B cell (primary cell): ENCODE data around the gene CASKIN2. TPM values are rescaled to one million over a fixed set of nuclear protein-coding genes. Genes with fewer than 3 reads are reported as not detected.

Experiments
- ATAC-seq: fragments of 200-7000 bp; cut with Tn5 transposase; one replicate; pipeline ENCODE4 v1.10.0; 2021; ENCODE audit warnings: low read depth, mild to moderate bottlenecking, moderate number of reproducible peaks, moderate library complexity
- CTCF ChIA-PET: fragments of 350-600 bp; sonication (Branson Sonifier 250); formaldehyde crosslinking; loops from one replicate; lab custom pipeline; 2021; ENCODE audit warnings: antibody characterized with exemption, inconsistent platforms; lab: Charles Lee
- POLR2A ChIA-PET: fragments of 350-600 bp; sonication (Branson Sonifier 250); formaldehyde crosslinking; loops from one replicate; lab custom pipeline; 2021; ENCODE audit warnings: antibody characterized with exemption; lab: Charles Lee
- DNase-seq: peaks from one replicate; pipeline ENCODE4 v3.0.0; 2013
- H2AFZ ChIP-seq: 2 replicates; pipeline ENCODE4 v1.6.1; 2012; ENCODE audit warnings: mild to moderate bottlenecking, low read depth, low read length; ENCODE audit not compliant: insufficient read depth, poor library complexity, severe bottlenecking
- H3K27ac ChIP-seq, 2 donors: 1 replicate in 1 of 2; 2 replicates in 1 of 2; pipeline ENCODE4 v1.5.1; 2012 to 2013; ENCODE audit warnings: low read length in 2 of 2, mild to moderate bottlenecking in 2 of 2, moderate library complexity in 1 of 2
- H3K27me3 ChIP-seq, 4 experiments: fragments of 200-600 bp in 1 of 4; sonication (generic) in 1 of 4; replicated peaks in 1 of 4; 1 replicate in 2 of 4; 2 replicates in 2 of 4; pipeline versions ENCODE4 v1.6.1 to v1.7.0; 2013 to 2016; ENCODE audit warnings: low read length in 3 of 4, mild to moderate bottlenecking in 2 of 4, mixed read lengths in 1 of 4, moderate library complexity in 1 of 4; ENCODE audit not compliant: insufficient read depth in 4 of 4, control insufficient read depth in 3 of 4; ENCODE audit errors: control extremely low read depth in 1 of 4
- H3K36me3 ChIP-seq, 2 experiments: replicated peaks in 1 of 2; 1 replicate in 1 of 2; 2 replicates in 1 of 2; pipeline versions ENCODE4 v1.6.1 to v1.7.1; 2013; ENCODE audit warnings: low read length in 1 of 2; ENCODE audit not compliant: insufficient read depth in 2 of 2, control insufficient read depth in 1 of 2; ENCODE audit errors: control extremely low read depth in 1 of 2, extremely low read depth in 1 of 2
- H3K4me1 ChIP-seq, 2 donors: fragments of 200-600 bp in 1 of 2; sonication (generic) in 1 of 2; 1 replicate in 1 of 2; 2 replicates in 1 of 2; pipeline versions ENCODE4 v1.5.1 to v1.6.1; 2013 to 2017; ENCODE audit warnings: low read length in 2 of 2; ENCODE audit not compliant: control insufficient read depth in 2 of 2, insufficient read depth in 2 of 2
- H3K4me2 ChIP-seq: replicated peaks from 2 replicates; pipeline ENCODE3; 2012; ENCODE audit warnings: mild to moderate bottlenecking, low read depth, low read length; ENCODE audit not compliant: poor library complexity, severe bottlenecking
- H3K4me3 ChIP-seq, 5 experiments: fragments of 200-600 bp in 1 of 5; sonication (generic) in 1 of 5; 1 replicate in 3 of 5; 2 replicates in 2 of 5; pipeline versions ENCODE4 v1.5.1 to v1.7.0; 2011 to 2016; ENCODE audit warnings: low read length in 4 of 5, mild to moderate bottlenecking in 4 of 5, low read depth in 2 of 5, control low read depth in 1 of 5, moderate library complexity in 1 of 5; ENCODE audit not compliant: insufficient read depth in 1 of 5; ENCODE audit errors: control extremely low read depth in 1 of 5, extremely low read depth in 1 of 5
- H3K79me2 ChIP-seq: fragments of 200-600 bp; sonication (generic); one replicate; pipeline ENCODE4 v1.6.0; 2016; ENCODE audit warnings: low read length; ENCODE audit not compliant: control insufficient read depth, insufficient read depth
- H3K9ac ChIP-seq: fragments of 200-600 bp; sonication (generic); 2 replicates; pipeline ENCODE4 v1.6.1; 2017; ENCODE audit warnings: mild to moderate bottlenecking, low read length, moderate library complexity
- H3K9me3 ChIP-seq, 3 donors: one replicate each; pipeline versions ENCODE4 v1.6.1 to v1.7.1; 2013; ENCODE audit warnings: low read length in 2 of 3; ENCODE audit not compliant: control insufficient read depth in 2 of 3, insufficient read depth in 1 of 3; ENCODE audit errors: control extremely low read depth in 1 of 3
- H4K20me1 ChIP-seq: 2 replicates; pipeline ENCODE4 v1.6.0; 2012; ENCODE audit warnings: mild to moderate bottlenecking, low read length; ENCODE audit not compliant: insufficient read depth, control insufficient read depth, poor library complexity, severe bottlenecking
- H3K27ac Mint-ChIP-seq: one replicate; pipeline ENCODE4 v1.8.0; 2021; ENCODE audit warnings: mixed read lengths
- H3K27me3 Mint-ChIP-seq: one replicate; pipeline ENCODE4 v1.8.0; 2021; ENCODE audit warnings: mixed read lengths
- H3K4me1 Mint-ChIP-seq: one replicate; pipeline ENCODE4 v1.8.0; 2021; ENCODE audit warnings: mixed read lengths
- H3K4me3 Mint-ChIP-seq: one replicate; pipeline ENCODE4 v1.8.0; 2021; ENCODE audit warnings: mixed read lengths
- H3K9me3 Mint-ChIP-seq: one replicate; pipeline ENCODE4 v1.8.0; 2022; ENCODE audit warnings: mixed read lengths; ENCODE audit not compliant: insufficient read depth
- EZH2 ChIP-seq: IDR thresholded peaks from 2 replicates; pipeline ENCODE4 v1.6.1; 2012; ENCODE audit warnings: borderline replicate concordance, low read depth, mild to moderate bottlenecking, moderate library complexity, low read length; ENCODE audit not compliant: insufficient read depth, poor library complexity, severe bottlenecking
- WGBS: methylation state at CpG from one replicate; pipeline ENCODE4 v1.1.5; 2013; ENCODE audit warnings: missing lambda C conversion rate; ENCODE audit not compliant: insufficient coverage; 5-methylcytosine and 5-hydroxymethylcytosine counted together
- intact Hi-C: fragments of 100-400 bp; cut with micrococcal nuclease; formaldehyde crosslinking; loops from one replicate; pipeline ENCODE4 v1.10.0; 2022
- polyA plus RNA-seq: library from polyadenylated mRNA; depleted of rRNA; stranded (reverse); fragments of >200 nt; gene quantifications from 2 replicates; pipeline ENCODE4 v1.2.3, GENCODE V29; 2012
- total RNA-seq, 2 donors: library from RNA; stranded (reverse); fragments of 120-200 nt in 1 of 2; gene quantifications; 1 replicate in 1 of 2; 2 replicates in 1 of 2; pipeline versions ENCODE4 v1.2.3 to v1.2.4, GENCODE V29; 2013 to 2022
- TF ChIP-seq, protein P1 (sequence below): fragments of 200-600 bp; IDR thresholded peaks from one replicate; pipeline ENCODE4 v1.8.0; 2022; ENCODE audit warnings: antibody characterized with exemption, mild to moderate bottlenecking

Gene CASKIN2
- total and polyA plus RNA-seq, 2 donors (not counting 1 experiment from before 2014, with no cell fraction given), result 0.37 to 1.00 TPM

DNA sequence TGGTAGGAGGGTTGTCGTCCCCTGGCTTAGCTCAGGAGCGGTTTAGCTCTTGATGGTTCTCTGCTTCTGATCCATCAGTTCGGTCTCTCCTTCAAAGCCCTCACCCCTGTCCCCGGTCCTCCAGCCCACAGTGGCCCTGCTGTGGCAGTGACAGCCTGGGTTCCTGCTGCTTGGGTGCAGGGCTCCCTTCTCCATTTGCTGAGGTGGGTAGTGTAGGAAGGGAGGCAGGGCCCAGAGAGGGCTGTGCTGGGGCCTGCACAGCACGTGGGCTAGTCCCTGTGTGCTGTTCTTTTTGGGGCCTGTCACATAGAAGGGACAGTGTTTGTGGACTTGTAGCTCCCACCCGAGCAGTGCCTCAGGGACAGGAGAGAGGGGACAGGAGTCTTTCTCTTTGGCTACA lies 40.6 kb downstream of the CASKIN2 start:
- H3K4me3 ChIP-seq, result no peak overlapping the region
- H3K36me3 ChIP-seq, result peaks cover 0 to 25% of the 10 kb centered on the region in 2 experiments
- H4K20me1 ChIP-seq, result no peaks in the 10 kb centered on the region
- peaks cover 52% of the 10 kb centered on the region for H3K79me2 ChIP-seq
- H2AFZ ChIP-seq, result no peak overlapping the region
- no peak overlapping the region for H3K9ac ChIP-seq
- H3K4me1 Mint-ChIP-seq, result no peaks in the 10 kb centered on the region
- intact Hi-C loops, result no loop called here
- no peaks in the 10 kb centered on the region for H3K4me1 ChIP-seq
- POLR2A ChIA-PET, result no interaction called here
- DNase-seq, result no peak
- no peaks in the 10 kb centered on the region for H3K27me3 ChIP-seq
- no peaks in the 10 kb centered on the region for H3K9me3 ChIP-seq
- H3K27ac Mint-ChIP-seq, result no peak overlapping the region
- H3K4me3 Mint-ChIP-seq, result no peak overlapping the region
- H3K27me3 Mint-ChIP-seq, result no peaks in the 10 kb centered on the region
- CTCF ChIA-PET, result no interaction called here
- no peaks in the 10 kb centered on the region for H3K9me3 Mint-ChIP-seq
- H3K27ac ChIP-seq, result no peak overlapping the region
- H3K4me2 ChIP-seq, result no peak overlapping the region
- ATAC-seq, result no peak
- WGBS, result 97% methylated on average over 5 of the region's 6 CpGs
- TF ChIP-seq, protein P1, sequence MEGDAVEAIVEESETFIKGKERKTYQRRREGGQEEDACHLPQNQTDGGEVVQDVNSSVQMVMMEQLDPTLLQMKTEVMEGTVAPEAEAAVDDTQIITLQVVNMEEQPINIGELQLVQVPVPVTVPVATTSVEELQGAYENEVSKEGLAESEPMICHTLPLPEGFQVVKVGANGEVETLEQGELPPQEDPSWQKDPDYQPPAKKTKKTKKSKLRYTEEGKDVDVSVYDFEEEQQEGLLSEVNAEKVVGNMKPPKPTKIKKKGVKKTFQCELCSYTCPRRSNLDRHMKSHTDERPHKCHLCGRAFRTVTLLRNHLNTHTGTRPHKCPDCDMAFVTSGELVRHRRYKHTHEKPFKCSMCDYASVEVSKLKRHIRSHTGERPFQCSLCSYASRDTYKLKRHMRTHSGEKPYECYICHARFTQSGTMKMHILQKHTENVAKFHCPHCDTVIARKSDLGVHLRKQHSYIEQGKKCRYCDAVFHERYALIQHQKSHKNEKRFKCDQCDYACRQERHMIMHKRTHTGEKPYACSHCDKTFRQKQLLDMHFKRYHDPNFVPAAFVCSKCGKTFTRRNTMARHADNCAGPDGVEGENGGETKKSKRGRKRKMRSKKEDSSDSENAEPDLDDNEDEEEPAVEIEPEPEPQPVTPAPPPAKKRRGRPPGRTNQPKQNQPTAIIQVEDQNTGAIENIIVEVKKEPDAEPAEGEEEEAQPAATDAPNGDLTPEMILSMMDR, result no peak
- TF ChIP-seq EZH2, result no peak

DNA sequence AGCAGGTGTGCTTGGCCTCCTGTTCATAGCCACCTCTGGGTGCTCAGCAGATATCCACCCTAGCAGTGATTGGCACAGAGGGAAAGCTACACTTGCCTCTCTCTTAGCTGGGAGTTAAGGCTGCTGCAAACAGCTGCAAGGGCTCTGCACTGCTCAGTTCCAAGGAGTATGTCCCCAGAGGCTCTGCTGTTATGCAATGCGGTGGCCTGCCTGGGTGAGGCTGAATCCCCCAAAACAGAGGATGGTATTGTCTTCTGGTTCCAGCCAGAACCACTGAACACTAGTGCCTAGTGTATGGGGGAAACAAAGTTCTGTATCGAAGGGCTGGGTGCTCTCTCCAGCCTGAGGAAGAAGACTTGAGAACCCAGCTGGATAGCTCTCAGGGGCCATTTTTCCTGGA lies 42.1 kb downstream of the CASKIN2 start:
- POLR2A ChIA-PET, result no interaction called here
- no peak overlapping the region for H3K4me2 ChIP-seq

More for the DNA sequence above, 42.1 kb downstream of the CASKIN2 start:
- H4K20me1 ChIP-seq, result peaks cover 10% of the 10 kb centered on the region
- Mint-ChIP-seq H3K4me3 (no peak overlapping the region), H3K9me3 (no peaks in the 10 kb centered on the region), H3K27ac (no peak overlapping the region), H3K4me1 (no peaks in the 10 kb centered on the region), H3K27me3 (no peaks in the 10 kb centered on the region)
- no peak for ATAC-seq
- DNase-seq, result no peak
- intact Hi-C loops, result no loop called here
- H3K4me3 ChIP-seq, result no peak overlapping the region
- CTCF ChIA-PET, result no interaction called here
- H3K79me2 ChIP-seq, result peaks cover 65% of the 10 kb centered on the region
- TF ChIP-seq, protein P1, result no peak
- TF ChIP-seq EZH2, result no peak
- peaks cover 0 to 25% of the 10 kb centered on the region in 2 experiments for H3K36me3 ChIP-seq
- no peaks in the 10 kb centered on the region for H3K4me1 ChIP-seq
- no peak overlapping the region for H3K27ac ChIP-seq
- no peaks in the 10 kb centered on the region for H3K27me3 ChIP-seq
- H2AFZ ChIP-seq, result no peak overlapping the region
- no peaks in the 10 kb centered on the region for H3K9me3 ChIP-seq
- H3K9ac ChIP-seq, result no peak overlapping the region
- 94% methylated on average over 2 of the region's 2 CpGs for WGBS
